DMS53 treated with DMSO at 0.1 percent for 48 hours (cell line): ENCODE data around the gene SPATA25.
A peak's percentile ranks its signal among the peaks of the same experiment; 100 is the strongest.
"Not testable (repeated sequence)": the region's sequence is repeated elsewhere in the genome, so short reads cannot be mapped to it uniquely, and the experiment has no call there.

ENCODE experiments used
- DNase-seq: peaks from one replicate; lab custom pipeline; 2025; ENCODE audit not compliant: unreplicated experiment; lab: John Stamatoyannopoulos, UW

SPATA25 gene, protein sequence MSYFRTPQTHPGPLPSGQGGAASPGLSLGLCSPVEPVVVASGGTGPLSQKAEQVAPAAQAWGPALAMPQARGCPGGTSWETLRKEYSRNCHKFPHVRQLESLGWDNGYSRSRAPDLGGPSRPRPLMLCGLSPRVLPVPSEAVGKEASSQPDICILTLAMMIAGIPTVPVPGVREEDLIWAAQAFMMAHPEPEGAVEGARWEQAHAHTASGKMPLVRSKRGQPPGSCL

DNA sequence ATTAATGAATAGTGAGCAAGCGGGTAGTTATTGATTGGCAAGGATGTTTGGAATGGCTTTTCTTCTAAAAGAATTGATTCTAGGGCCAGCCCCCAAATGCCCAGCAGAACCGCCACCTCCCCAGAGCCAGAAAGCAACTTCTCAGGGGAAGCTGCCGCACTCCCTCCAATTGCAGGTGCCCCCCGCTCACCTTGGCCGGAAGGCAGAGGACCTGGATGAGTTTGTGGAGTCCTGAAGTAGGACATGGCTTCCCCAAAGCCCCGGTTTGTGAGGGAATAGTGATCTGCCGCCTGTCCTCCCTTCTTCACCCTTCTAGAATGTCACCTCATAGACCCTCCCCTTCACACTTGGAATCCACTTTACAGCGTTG lies at the start of gene SPATA25:
TSS of gene SPATA25 (minus strand) at position 277 of the 370 bp plus-strand sequence. CDS start at position 245, 32 bp downstream.
- DNase-seq, result no peak

DNA sequence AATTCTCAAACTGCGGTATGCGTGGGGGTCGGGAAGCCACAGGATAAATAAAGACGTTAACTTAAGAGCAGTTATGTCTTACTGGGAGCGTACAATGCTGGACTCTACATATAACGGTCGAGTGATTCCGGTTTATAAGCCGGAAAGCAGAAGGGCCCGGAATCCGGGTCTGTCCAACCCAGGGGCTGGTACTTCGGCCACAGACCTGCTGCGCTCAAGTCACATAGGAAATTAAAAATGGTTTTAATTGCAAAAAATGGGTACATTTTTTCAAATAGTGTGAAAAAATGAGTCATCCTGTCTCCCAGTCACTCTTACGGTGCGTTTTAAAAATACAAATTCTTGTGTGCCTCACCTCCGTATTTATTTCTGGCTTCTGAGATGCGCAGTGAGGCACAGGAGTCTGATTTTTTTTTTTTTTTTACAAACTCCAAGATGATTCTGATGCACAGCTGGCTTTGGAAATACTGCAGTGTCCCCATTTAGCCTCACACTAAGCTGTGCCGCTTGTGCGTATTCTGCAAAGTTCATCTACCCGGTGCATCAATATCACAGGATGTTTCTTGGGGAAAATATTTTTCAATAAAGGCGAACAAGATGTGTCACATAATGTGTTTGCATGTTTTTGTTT lies 48.1 kb upstream of the SPATA25 start:
- no peak for DNase-seq

DNA sequence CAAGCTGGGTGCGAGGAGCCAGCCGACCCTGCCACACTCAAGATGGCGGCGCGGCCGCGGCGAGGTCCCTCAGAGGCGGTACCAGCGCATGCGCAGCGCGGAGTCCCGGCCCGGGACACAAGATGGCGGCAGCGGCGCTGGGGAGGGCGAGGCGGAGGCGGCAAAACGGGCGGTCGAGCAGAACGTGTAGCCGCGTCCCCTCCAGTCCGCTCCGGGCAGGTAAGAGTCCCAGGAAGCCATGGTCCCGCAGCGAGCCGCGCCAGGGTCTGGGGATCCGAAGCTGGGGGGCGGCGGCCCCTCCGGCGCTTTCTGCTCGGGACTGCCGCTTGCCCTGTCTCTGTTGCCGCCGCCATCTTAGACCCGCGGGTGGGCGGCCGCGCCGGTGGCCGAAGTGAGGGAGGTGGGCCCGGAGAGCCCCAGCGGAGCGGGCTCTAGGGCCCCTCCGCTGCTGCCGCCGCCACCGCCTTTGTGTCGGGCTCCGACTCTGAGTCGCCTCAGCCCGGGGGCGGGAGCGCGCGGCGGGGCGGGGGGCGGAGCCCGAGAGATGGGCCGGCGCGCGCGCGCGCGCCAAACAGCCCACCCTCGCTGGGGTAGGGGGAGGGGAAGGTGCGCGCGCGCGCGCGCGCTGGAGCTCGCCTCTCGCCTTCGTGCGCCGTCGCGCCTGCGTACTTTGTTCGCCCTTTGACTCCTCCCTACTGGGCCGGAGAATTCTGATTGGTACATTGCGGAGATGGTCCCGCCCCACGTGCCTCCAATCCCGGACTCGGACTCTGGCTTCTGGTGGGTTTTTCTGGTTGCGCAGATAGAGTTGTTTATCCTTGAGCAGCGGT lies 47.4 kb upstream of the SPATA25 start, which contains the start of gene PCIF1:
TSS of gene PCIF1 (plus strand) at position 98 of the 830 bp plus-strand sequence. CDS start 4,317 bp downstream, outside the sequence.
- DNase-seq, result peak; percentile 96

DNA sequence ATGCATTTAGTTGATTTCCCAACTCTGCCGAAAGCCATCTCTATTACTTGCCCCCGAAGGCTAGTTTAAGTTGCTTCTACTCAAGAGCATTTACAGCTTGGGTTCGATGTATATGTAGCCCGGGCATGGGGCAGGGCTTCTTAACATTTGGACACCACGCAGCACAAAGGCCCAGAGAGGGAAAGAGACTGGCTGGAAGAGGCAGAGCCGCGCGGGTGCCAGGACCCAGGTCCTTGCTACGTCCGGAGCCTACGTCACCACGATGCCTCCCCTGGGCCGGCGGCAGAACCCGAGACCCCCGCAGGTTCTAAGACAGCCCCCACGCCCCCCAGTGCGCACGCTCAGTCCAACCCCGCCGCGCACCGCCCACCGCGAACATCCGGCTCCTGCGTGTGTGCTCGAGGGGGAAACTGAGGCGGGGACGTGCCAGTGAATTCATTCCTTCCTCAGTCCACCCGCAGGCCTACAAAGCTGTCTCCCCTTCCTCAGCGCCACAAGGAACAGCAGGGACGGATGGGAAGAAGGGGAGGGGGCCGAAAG lies 46.7 kb upstream of the SPATA25 start:
- DNase-seq, result peak; percentile 61

DNA sequence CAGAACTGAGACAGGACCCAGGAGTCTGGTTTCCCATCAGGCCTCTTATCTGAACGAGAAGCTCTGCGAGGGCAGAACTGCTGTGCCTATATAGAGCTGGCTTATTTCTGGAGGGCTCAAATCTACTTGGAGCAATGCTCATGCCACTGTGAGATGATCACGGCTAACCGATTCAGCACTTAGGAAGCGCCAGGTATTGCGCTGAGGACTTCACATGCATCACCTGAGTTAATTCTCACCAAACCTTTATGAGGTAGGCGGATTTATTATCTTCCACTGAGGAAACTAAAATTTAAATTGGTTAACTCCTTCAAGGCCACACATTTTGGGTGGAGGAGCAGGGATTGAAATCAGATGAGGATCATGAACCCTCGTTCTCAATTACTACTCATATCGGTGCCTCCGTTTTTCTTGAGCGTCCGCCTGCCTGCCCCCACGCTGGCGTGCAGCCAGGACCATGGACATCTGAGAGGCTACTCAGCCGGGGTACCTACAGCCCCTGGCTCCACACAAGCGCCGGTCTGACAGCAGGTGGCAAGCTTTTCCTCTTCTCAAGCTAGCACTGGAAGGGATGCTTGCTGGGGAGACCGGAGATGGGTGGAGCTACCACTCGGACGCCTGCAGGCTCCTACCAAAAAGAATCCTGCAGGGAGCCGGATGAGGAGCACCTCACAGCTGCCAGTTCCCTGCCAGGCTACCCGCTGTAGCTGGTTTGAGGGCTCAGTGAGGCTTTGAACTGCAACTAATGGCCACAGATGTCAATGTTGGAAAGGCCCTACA lies 46.0 kb upstream of the SPATA25 start:
- peak; percentile 87 for DNase-seq

DNA sequence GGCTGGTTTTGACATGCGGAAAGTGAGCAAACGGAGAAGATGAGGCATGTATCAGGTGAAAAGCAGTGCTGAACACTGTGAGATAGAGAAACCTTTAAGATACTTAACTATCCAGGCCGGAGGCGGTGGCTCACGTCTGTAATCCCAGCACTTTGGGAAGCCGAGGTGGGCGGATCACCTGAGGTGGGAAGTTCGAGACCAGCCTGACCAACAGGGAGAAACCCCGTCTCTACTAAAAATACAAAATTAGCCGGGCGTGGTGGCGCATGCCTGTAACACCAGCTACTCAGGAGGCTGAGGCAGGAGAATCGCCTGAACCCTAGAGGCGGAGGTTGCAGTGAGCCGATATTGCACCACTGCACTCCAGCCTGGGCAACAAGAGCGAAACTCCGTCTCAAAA lies 44.3 kb upstream of the SPATA25 start:
- DNase-seq, result not testable (repeated sequence)

DNA sequence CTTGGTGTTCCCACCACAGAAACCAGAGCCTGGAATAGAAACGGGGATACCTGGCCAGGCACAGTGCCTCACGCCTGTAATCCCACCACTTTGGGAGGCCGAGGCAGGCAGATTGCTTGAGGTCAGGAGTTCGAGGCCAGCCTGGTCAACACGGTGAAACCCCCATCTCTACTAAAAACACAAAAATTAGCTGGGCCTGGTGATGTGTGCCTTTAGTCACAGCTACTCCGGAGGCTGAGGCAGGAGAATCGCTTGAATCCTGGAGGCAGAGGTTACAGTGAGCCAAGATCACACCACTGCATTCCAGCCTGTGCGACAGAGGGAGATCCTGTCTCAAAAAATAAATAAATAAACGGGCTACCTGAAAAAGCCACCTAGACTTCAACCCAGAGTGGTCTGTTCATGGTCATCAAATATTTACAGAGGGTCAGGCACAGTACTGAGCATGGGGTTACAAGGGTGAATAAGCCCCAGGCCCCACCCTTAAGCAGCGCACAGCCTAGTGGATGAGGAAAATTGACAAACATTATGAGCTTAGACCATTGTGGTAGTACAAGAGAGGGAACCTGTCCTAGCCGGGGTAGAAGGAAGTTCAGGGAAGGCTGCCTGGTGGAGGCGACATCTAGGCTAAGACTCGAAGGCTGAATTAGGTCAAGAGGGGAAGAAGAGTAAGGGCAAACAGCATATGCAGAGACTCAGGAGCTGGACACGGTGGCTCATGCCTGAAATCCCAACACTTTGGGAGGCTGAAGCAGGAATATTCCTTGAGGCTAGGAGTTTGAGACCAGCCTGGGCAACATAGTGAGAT lies 39.9 kb upstream of the SPATA25 start:
- no peak for DNase-seq

DNA sequence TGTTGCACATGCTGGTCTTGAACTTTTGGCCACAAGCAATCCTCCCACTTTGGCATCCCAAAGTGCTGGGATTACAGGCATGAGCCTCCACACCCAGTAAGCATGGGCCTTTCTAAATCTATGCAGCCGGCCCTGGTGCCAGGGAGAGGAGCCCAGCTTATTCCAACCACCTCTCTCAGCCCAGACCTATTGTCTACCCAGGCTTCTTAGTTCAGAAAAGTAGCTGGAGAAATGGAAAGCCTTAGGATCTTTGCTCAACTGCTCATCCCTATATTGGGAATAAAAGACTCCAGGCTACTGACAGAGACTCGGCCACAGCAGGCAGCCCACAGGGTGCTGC lies 39.3 kb upstream of the SPATA25 start:
- DNase-seq, result no peak

DNA sequence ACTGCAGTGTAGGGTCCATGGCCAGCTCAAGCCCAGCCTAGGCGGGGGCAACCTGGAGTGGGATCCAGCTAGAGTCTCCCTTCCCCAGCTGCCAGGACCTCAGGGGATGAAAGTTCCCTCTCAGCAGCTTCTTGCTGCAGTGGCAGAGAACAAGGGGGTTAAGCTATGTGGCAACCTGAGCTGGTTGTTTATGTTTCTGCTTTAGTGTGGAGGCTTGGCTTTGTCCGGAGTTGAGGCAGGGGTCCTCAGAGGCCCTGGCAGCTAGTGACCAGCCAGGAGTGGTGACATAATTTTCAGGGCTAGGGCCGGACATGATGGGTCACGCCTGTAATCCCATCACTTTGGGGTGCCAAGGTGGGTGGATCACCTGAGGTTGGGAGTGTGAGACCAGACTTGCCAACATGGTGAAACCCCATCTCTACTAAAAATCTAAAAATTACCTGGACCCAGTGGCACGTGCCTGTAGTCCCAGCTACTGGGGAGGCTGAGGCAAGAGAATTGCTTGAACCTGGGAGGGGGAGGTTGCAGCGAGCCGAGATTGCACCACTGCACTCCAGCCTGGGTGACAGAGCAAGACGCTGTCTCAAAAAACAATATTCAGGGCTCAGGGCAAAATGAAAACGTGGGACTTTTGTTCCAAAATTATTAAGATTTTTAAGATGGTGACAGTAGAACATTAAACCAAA lies 38.5 kb upstream of the SPATA25 start:
- DNase-seq, result no peak

DNA sequence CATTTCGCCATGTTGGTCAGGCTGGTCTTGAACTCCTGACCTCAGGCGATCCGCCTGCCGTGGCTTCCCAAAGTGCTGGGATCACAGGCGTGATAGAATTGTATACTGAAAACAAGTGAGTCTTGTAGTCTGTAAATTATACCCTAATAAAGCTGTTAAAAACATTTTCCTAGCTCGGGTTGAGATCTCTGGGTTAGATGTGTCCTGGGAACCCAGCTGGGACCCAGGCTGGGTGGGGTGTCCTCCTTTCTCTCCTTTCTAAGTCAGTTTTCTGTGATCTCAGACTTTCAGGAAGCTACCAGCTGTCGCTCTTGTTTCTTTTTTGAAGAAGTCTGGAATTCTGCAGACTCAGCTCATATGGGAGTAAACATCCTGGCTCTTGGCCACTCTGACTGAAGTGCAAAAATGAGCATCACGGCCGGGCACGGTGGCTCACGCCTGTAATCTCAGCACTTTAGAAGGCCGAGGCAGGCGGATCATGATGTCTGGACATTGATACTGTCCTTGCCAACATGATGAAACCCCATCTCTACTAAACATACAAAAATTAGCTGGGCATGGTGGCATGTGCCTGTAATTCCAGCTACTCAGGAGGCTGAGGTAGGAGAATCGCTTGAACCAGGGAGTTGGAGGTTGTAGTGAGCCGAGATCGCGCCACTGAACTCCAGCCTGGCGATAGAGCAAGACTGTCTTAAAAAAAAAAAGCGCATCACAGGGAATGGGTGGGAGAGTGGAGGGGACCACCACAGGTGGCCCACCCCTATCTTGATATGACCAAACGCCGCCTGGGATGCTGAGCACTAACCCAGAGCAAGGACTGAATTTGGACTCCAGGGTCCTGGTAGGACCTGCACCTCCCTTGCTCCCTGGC lies 37.2 kb upstream of the SPATA25 start:
- DNase-seq, result peak; percentile 32

DNA sequence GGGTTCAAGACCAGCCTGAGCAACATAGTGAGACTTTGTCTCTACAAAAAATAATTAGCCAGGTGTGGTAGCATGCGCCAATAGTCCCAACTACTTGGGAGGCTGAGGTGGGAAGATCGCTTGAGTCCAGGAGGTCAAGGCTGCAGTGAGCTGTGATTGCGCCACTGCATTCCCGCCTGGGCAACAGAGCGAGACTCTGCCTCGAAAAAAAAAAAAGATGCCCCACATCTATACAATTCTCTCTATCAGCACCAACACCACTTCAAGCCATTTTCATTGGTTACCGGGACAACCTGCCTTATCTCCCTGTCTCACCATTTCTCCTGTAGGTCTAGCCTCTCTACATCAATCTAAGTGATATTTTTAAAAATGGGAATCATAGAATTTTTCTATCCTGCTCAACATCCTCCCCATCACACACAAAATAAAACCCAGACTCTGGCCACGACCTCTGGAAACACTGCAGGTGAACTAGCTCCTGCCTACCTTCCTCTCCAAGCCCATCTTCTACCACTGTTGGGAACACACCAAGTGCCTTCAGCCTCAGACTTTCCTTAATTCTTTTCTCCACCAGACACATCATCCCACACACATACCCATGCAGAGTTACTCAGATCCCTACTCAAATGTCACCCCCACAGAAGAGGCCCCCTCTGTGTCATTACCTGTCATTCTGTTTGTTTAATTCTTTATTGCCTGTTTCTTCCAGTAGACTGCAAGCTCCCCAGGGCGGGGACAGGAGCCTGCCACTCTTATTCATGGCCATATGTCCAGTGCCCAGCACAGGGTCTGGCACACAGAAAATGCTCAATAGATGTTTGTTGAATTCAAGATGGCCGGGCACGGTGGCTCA lies 34.1 kb upstream of the SPATA25 start:
- no peak for DNase-seq

DNA sequence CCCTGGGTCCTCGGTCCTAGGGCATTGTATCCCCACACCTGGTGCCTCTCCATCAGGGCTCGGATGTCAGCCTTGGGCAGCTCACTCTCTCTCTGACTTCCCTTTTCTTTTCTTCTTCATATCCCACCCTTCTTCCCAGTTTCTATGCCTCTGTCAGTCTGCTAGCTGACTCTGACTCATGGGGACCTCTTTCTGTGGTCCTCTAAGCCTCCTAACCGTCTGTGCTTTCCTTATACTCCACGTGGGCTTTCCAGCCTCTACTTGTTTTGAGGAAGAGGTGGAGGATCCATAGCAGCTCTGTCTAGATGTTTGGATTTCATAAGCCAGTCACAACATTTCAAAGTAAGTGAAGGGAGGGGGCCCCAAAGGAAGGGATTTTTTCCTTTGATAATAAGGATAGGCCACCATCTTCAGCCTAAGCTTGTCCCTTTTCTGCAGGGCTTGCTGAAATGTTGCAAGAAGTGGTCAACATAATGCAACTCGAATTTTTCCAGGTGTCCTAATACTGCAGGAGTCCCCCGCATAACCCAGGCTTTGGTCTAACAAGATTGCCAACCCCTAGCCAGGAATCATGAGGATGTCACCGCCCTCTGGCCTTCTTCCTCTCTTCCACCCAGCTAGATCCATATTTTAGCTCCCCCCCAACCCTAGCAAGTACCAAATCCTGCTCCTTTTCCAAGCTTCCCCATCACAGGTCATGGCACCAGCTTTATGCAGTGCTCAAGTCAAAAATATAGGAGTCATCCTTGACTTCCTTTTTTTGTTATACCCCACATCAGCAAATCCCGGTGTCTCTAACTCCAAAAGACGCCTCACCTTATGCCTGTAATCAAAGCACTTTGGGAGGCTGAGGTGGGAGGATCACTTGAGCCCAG lies 33.3 kb upstream of the SPATA25 start:
- no peak for DNase-seq

DNA sequence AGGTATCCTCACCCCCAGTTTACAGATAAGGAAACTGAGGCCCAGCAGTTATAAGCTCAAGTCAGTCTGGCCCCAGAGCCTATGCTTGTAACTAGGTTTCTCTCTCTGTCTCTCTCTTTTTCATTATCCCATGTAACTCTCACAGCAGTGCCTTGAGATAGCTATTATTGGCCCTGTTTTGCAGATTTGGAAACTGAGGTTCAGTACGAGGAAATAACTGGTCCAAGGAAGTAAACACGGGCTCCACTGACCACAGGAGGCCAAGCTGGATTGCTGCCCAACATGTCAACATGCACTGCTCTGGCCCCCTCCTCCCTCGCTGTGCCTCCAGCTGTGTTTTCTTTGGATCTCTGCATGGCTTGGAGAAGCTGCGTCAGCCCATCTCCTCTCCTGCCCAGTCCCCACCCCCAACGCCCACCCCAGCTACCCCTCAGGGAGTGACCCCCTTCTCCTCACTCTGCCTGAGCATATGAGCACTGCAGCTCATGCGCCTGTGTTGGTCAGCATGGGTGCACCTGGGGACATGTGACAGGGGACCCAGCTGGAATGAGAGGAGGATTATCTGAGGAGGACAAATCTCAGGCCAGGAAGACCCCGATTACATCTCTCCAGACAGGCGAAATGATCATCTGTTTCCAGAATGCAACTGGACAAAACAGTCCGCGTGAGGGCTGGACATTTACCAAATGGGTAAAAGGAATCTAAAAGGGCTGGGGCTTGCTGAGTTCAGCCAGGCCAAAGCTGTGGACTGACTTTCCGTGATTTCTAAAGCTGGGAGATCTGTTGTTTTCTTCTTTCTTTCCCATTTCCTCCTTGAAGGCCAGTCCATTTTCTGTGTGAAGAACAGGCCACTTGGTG lies 32.3 kb upstream of the SPATA25 start:
- no peak for DNase-seq

DNA sequence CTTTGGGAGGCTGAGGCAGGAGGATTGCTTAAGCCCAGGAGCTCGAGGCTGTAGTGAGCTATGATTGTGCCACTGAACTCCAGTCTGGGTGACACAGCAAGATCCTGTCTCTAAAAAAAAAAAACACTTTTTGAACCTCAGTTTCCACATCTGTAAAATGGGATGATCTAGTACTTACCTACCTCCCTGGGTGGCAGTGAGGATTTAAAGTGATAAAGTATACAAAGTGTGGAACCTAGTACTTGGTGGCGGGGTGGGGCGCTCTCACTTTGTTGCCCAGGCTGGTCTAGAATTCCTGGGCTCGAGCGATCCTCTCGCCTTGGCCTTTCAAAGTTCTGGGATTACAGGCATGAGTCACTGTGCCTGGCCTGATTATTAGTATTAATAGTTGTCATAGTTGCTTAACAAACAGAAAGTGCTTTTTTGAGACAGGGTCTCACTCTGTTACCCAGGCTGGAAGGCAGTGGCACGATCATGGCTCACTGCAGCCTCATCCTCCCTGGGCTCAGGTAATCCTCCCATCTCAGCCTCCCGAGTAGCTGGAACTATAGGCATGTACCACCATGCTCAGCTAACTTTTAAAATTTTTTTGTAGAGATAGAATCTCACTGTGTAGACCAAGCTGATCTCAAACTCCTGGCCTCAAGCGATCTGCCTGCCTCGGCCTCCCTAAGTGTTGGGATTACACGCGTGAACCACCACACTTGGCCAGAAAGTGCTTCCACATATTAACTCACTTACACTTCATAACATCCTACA lies 31.5 kb upstream of the SPATA25 start:
- DNase-seq, result no peak

DNA sequence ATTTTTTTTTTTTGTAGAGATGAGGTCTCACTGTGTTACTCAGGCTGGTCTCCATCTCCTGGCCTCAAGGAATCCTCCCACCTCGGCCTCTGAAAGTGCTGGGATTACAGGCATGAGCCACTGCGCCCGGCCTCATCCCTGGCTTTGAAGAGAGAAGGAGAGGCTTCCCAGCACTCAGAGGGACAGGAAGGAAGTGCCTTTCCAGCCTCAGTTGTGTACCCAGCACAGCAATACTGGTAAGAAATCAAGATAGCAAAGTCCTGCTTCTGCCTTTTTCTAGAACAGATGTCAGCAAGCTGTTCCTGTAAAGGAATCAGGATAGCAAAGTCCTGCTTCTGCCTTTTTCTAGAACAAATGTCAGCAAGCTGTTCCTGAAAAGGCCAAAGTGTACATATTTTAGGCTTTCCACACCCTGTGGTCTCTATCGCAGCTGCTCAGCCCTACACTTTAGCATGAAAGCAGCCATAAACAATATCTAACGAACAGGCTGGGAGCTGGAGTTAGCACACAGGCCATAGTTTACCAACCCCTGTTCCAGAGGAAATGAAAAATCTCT lies 30.8 kb upstream of the SPATA25 start:
- no peak for DNase-seq
